ENCODE measurements around the gene N4BP3.

GRCh38 chr5:178150977-178151734 lies 37.8 kb downstream of the N4BP3 start:
- TF ChIP-seq, protein P1, sequence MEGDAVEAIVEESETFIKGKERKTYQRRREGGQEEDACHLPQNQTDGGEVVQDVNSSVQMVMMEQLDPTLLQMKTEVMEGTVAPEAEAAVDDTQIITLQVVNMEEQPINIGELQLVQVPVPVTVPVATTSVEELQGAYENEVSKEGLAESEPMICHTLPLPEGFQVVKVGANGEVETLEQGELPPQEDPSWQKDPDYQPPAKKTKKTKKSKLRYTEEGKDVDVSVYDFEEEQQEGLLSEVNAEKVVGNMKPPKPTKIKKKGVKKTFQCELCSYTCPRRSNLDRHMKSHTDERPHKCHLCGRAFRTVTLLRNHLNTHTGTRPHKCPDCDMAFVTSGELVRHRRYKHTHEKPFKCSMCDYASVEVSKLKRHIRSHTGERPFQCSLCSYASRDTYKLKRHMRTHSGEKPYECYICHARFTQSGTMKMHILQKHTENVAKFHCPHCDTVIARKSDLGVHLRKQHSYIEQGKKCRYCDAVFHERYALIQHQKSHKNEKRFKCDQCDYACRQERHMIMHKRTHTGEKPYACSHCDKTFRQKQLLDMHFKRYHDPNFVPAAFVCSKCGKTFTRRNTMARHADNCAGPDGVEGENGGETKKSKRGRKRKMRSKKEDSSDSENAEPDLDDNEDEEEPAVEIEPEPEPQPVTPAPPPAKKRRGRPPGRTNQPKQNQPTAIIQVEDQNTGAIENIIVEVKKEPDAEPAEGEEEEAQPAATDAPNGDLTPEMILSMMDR (IDR thresholded peaks at IDR 0.05): no peak
- no peak for TF ChIP-seq POLR2A (IDR thresholded peaks at IDR 0.05)
- no peak for TF ChIP-seq EP300 (IDR thresholded peaks at IDR 0.05)
